Memory B cell (primary cell): ENCODE data around the gene RAF1.
"Not testable (repeated sequence)": the region's sequence is repeated elsewhere in the genome, so short reads cannot be mapped to it uniquely, and the experiment has no call there.

Experiments
- ATAC-seq: fragments of 150-1000 bp; cut with Tn5 transposase; 2 replicates; pipeline ENCODE4 v1.10.0; 2021; ENCODE audit warnings: low read depth, mild to moderate bottlenecking, moderate library complexity
- DNase-seq, 2 donors: peaks; one replicate each; pipeline ENCODE4 v3.0.0; 2022; ENCODE audit warnings: low spot score in 2 of 2
- H3K27ac Mint-ChIP-seq: one replicate; pipeline ENCODE4 v1.8.0; 2022; ENCODE audit warnings: mild to moderate bottlenecking, moderate library complexity, mixed read lengths
- H3K27me3 Mint-ChIP-seq: one replicate; pipeline ENCODE4 v1.8.0; 2022; ENCODE audit warnings: mixed read lengths
- H3K36me3 Mint-ChIP-seq: one replicate; pipeline ENCODE4 v1.8.0; 2022; ENCODE audit warnings: mild to moderate bottlenecking, mixed read lengths
- H3K4me1 Mint-ChIP-seq: one replicate; pipeline ENCODE4 v1.8.0; 2022; ENCODE audit warnings: mixed read lengths
- H3K4me3 Mint-ChIP-seq: one replicate; pipeline ENCODE4 v1.8.0; 2022; ENCODE audit warnings: mild to moderate bottlenecking, moderate library complexity, mixed read lengths
- H3K9me3 Mint-ChIP-seq: one replicate; pipeline ENCODE4 v1.8.0; 2022; ENCODE audit warnings: mixed read lengths

Gene RAF1

DNA sequence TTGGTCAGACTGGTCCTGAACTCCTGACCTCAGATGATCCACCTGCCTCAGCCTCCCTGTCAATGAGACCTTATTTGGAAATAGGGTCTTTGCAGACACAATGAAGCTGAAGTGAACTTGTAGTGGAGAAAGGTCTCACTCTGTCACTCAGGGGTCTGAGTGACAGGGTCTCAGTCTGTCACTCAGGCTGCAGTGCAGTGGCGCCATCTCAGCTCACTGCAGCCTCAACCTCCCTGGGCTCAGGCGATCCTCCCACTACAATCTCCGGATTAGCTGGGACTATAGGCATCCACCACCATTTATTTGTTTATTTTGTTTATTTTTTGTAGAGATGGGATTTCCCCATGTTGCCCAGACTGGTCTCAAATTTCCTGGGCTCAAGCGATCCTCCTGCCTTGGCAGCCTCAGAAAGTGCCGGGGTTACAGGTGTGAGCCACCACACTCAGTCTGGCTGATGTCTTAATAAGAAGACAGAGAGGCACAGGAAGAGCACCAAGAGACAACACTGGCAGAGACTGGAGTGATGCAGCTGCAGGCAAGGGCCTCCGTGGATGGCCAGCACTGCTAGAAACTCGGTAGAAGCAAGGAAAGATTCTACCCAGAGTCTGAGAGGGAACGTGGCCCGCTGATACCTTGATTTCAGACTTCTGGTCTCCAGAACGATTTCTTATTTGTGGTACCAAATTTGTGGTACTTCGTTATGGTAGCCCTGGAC lies 26.2 kb upstream of the RAF1 start:
- no peak overlapping the region for H3K27ac Mint-ChIP-seq
- DNase-seq = no peak
- no peaks in the 10 kb centered on the region for H3K36me3 Mint-ChIP-seq
- no peaks in the 10 kb centered on the region for H3K9me3 Mint-ChIP-seq
- peaks cover 9% of the 10 kb centered on the region for H3K27me3 Mint-ChIP-seq
- no peak overlapping the region for H3K4me3 Mint-ChIP-seq
- ATAC-seq = no peak
- no peaks in the 10 kb centered on the region for H3K4me1 Mint-ChIP-seq

DNA sequence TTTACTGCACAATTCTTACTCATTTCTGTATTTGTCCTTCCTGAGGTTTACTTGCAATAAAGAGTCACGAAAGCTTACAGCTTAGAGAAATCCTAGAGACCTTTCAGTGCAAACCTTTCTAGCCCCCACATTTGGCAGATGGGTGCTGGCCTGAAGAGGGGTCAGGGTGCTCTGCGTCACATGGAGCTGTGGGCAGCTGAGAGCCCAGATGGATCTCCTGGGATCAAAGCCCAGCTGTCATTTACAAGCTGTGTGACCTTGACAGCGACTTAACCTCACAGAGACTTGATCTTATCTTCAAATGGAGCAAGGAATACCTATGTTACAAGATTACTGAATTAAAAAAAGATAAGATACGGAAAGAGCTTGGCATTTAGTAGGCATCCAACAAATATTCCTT lies 24.0 kb upstream of the RAF1 start:
- H3K36me3 Mint-ChIP-seq = no peaks in the 10 kb centered on the region
- H3K4me1 Mint-ChIP-seq = no peaks in the 10 kb centered on the region
- no peak for DNase-seq
- no peaks in the 10 kb centered on the region for H3K9me3 Mint-ChIP-seq
- no peak overlapping the region for H3K27ac Mint-ChIP-seq
- ATAC-seq = no peak
- H3K4me3 Mint-ChIP-seq = no peak overlapping the region
- peaks cover 7% of the 10 kb centered on the region for H3K27me3 Mint-ChIP-seq

- Mint-ChIP-seq H3K27ac (no peak overlapping the region), H3K4me3 (no peak overlapping the region), H3K9me3 (no peaks in the 10 kb centered on the region), H3K4me1 (no peaks in the 10 kb centered on the region), H3K36me3 (no peaks in the 10 kb centered on the region), H3K27me3 (peaks cover 7% of the 10 kb centered on the region)
- ATAC-seq (no peak), DNase-seq (no peak)
These were observed 22.2 kb upstream of the RAF1 start for GRCh38 chr3:12686096-12686495.

- DNase-seq = no peak
- peaks cover 2% of the 10 kb centered on the region for H3K27me3 Mint-ChIP-seq
- H3K4me3 Mint-ChIP-seq = no peak overlapping the region
- H3K9me3 Mint-ChIP-seq = no peaks in the 10 kb centered on the region
- H3K4me1 Mint-ChIP-seq = no peaks in the 10 kb centered on the region
- no peaks in the 10 kb centered on the region for H3K36me3 Mint-ChIP-seq
- ATAC-seq = peak; percentile 35
- H3K27ac Mint-ChIP-seq = no peak overlapping the region
These were observed 18.1 kb upstream of the RAF1 start for GRCh38 chr3:12681943-12682390.

- ATAC-seq = no peak
- Mint-ChIP-seq H3K36me3 (no peaks in the 10 kb centered on the region), H3K27ac (no peak overlapping the region), H3K4me3 (no peak overlapping the region), H3K4me1 (no peaks in the 10 kb centered on the region), H3K9me3 (no peaks in the 10 kb centered on the region), H3K27me3 (peaks cover 2% of the 10 kb centered on the region)
- no peak for DNase-seq
These were observed 17.4 kb upstream of the RAF1 start for GRCh38 chr3:12681089-12681942.

GRCh38 chr3:12679468-12679867 lies 15.6 kb upstream of the RAF1 start:
- H3K9me3 Mint-ChIP-seq = no peaks in the 10 kb centered on the region

GRCh38 chr3:12677616-12678015 lies 13.7 kb upstream of the RAF1 start:
- ATAC-seq (no peak), DNase-seq (no peak)
- H3K9me3 Mint-ChIP-seq = no peaks in the 10 kb centered on the region
- H3K27me3 Mint-ChIP-seq = peaks cover 2% of the 10 kb centered on the region
- H3K4me1 Mint-ChIP-seq = no peaks in the 10 kb centered on the region
- H3K27ac Mint-ChIP-seq = no peak overlapping the region
- H3K36me3 Mint-ChIP-seq = no peaks in the 10 kb centered on the region
- no peak overlapping the region for H3K4me3 Mint-ChIP-seq

More at GRCh38 chr3:12679468-12679867, 15.6 kb upstream of the RAF1 start:
- H3K4me1 Mint-ChIP-seq = no peaks in the 10 kb centered on the region
- peaks cover 2% of the 10 kb centered on the region for H3K27me3 Mint-ChIP-seq
- DNase-seq = no peak
- no peak for ATAC-seq
- H3K36me3 Mint-ChIP-seq = no peaks in the 10 kb centered on the region
- H3K27ac Mint-ChIP-seq = no peak overlapping the region
- H3K4me3 Mint-ChIP-seq = no peak overlapping the region

GRCh38 chr3:12675115-12675810 lies 11.3 kb upstream of the RAF1 start:
- H3K36me3 Mint-ChIP-seq = no peaks in the 10 kb centered on the region
- peaks cover 2% of the 10 kb centered on the region for H3K27me3 Mint-ChIP-seq
- H3K27ac Mint-ChIP-seq = no peak overlapping the region
- DNase-seq (no peak), ATAC-seq (no peak)
- peaks cover 3% of the 10 kb centered on the region for H3K9me3 Mint-ChIP-seq
- H3K4me1 Mint-ChIP-seq = no peaks in the 10 kb centered on the region
- no peak overlapping the region for H3K4me3 Mint-ChIP-seq

GRCh38 chr3:12673956-12674736 lies 10.2 kb upstream of the RAF1 start:
- not testable (repeated sequence) for H3K4me3 Mint-ChIP-seq, H3K27me3 Mint-ChIP-seq

DNA sequence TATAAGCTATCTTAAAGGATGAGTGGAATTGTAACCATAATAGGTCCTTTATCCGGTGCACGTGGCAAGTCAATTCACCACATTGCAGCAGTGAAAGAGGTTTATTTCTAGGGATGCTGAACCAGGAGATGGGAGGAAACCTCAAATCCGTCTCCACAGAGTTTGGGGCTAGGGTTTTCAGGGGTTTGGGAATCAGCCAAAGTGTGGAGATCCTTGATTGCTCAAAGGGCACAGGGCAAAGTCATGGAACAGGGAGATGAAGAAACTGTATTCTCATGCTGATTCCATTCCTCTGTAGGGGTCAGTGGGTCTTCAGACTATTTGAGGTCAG lies 7.2 kb upstream of the RAF1 start:
- DNase-seq (no peak), ATAC-seq (no peak)
- H3K4me3 Mint-ChIP-seq = no peak overlapping the region
- H3K27me3 Mint-ChIP-seq = no peaks in the 10 kb centered on the region
- no peaks in the 10 kb centered on the region for H3K4me1 Mint-ChIP-seq
- no peak overlapping the region for H3K27ac Mint-ChIP-seq
- no peaks in the 10 kb centered on the region for H3K36me3 Mint-ChIP-seq
- H3K9me3 Mint-ChIP-seq = peaks cover 3% of the 10 kb centered on the region

More at GRCh38 chr3:12673956-12674736, 10.2 kb upstream of the RAF1 start:
- ATAC-seq, H3K9me3 Mint-ChIP-seq, H3K36me3 Mint-ChIP-seq, H3K27ac Mint-ChIP-seq, DNase-seq, H3K4me1 Mint-ChIP-seq: not testable (repeated sequence)

- ATAC-seq = no peak
- no peaks in the 10 kb centered on the region for H3K36me3 Mint-ChIP-seq
- H3K4me1 Mint-ChIP-seq = no peaks in the 10 kb centered on the region
- H3K27me3 Mint-ChIP-seq = no peaks in the 10 kb centered on the region
- no peak overlapping the region for H3K27ac Mint-ChIP-seq
- peaks cover 3% of the 10 kb centered on the region for H3K9me3 Mint-ChIP-seq
- no peak overlapping the region for H3K4me3 Mint-ChIP-seq
- no peak for DNase-seq
These were observed 6.6 kb upstream of the RAF1 start for GRCh38 chr3:12670365-12671119.

GRCh38 chr3:12663401-12663935 lies 449 bp downstream of the RAF1 start:
- Mint-ChIP-seq H3K36me3 (no peaks in the 10 kb centered on the region), H3K27me3 (no peaks in the 10 kb centered on the region), H3K27ac (peak overlapping the region; percentile 98), H3K4me1 (peaks cover 24% of the 10 kb centered on the region), H3K9me3 (no peaks in the 10 kb centered on the region), H3K4me3 (peak overlapping the region; percentile 98)
- DNase-seq (peak in 1 of 2 donors; percentile 22), ATAC-seq (peak; percentile 65)
